B cell (primary cell): ENCODE data around the gene TXNDC5.

Experiments
- EZH2 ChIP-seq: IDR thresholded peaks from 2 replicates; pipeline ENCODE4 v1.6.1; 2012; ENCODE audit warnings: borderline replicate concordance, low read depth, mild to moderate bottlenecking, moderate library complexity, low read length; ENCODE audit not compliant: insufficient read depth, poor library complexity, severe bottlenecking
- TF ChIP-seq, protein P1 (sequence below): fragments of 200-600 bp; IDR thresholded peaks from one replicate; pipeline ENCODE4 v1.8.0; 2022; ENCODE audit warnings: antibody characterized with exemption, mild to moderate bottlenecking

GRCh38 chr6:7901056-7901455 lies 9.5 kb downstream of the TXNDC5 start:
- TF ChIP-seq, protein P1, sequence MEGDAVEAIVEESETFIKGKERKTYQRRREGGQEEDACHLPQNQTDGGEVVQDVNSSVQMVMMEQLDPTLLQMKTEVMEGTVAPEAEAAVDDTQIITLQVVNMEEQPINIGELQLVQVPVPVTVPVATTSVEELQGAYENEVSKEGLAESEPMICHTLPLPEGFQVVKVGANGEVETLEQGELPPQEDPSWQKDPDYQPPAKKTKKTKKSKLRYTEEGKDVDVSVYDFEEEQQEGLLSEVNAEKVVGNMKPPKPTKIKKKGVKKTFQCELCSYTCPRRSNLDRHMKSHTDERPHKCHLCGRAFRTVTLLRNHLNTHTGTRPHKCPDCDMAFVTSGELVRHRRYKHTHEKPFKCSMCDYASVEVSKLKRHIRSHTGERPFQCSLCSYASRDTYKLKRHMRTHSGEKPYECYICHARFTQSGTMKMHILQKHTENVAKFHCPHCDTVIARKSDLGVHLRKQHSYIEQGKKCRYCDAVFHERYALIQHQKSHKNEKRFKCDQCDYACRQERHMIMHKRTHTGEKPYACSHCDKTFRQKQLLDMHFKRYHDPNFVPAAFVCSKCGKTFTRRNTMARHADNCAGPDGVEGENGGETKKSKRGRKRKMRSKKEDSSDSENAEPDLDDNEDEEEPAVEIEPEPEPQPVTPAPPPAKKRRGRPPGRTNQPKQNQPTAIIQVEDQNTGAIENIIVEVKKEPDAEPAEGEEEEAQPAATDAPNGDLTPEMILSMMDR: no peak
- no peak for TF ChIP-seq EZH2
